Coronary artery (tissue), 2 donors: Measurements from ENCODE around the gene ETNK2.

ENCODE experiments used
- DNase-seq: peaks from one replicate; pipeline ENCODE4 v3.0.0-alpha.2; 2017; ENCODE audit warnings: low spot score
- H3K27ac ChIP-seq, 2 donors: fragments of 200-600 bp; sonication (generic); one replicate each; pipeline ENCODE4 v1.5.1; 2016 to 2019
- H3K4me3 ChIP-seq: fragments of 200-600 bp; sonication (generic); 2 replicates; pipeline ENCODE4 v1.5.1; 2016; ENCODE audit warnings: mild to moderate bottlenecking, moderate library complexity
- TF ChIP-seq, protein P1 (sequence below): fragments of 200-600 bp; sonication (generic); IDR thresholded peaks from one replicate; pipeline ENCODE4 v1.5.1; 2019; ENCODE audit warnings: antibody characterized with exemption

Gene ETNK2

DNA sequence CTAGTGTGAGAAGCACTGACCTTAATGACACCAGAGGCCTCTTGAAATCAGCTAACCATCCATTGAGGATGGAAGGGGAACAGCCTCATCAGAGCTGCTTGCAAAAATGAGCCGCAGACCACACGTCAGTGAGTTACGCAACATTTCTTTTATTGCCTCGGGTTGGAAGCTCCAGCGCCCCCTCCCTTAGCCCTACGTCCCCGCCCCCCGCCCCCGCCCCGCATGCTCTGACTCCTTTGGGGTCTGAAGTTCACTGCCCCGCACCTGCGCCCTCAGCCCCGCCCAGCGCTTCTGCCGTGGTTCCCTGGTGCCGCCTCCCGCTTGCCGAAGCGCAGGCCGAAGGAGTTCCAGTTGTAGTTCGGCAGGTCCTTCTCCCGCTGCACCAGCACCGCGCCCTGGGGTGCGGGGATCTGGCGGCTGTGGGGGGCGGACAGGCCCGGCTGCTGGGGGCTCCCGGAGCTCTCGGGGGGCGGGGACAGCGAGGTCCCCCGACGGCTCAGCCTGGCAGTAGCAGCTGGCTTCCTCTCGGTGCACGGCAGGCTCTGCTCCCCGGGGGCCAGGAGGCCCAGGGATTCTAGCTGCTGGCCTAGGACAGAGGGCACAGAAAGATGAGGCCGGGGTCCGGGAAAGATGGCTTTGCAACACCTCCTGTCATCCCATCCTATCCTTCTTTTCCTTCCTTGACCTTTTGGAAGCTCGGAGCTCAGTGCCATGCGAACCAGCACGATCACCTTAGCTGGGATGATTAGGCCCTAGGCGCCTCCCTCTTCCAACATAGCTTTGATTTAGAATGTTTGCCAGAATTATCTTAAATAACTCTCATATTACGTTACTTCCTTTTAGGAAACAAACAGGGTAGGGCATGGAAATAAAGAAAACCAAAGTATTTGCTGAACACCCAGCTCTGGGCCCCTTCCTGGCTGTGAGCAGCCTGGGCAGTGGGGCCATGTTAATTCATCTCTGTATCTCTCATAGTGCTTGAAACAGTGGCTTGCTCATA lies 38.7 kb upstream of the ETNK2 start:
- Histone ChIP-seq H3K27ac (no peak overlapping the region), H3K4me3 (peak overlapping the region; percentile 57)
- no peak for DNase-seq
- TF ChIP-seq, protein P1, sequence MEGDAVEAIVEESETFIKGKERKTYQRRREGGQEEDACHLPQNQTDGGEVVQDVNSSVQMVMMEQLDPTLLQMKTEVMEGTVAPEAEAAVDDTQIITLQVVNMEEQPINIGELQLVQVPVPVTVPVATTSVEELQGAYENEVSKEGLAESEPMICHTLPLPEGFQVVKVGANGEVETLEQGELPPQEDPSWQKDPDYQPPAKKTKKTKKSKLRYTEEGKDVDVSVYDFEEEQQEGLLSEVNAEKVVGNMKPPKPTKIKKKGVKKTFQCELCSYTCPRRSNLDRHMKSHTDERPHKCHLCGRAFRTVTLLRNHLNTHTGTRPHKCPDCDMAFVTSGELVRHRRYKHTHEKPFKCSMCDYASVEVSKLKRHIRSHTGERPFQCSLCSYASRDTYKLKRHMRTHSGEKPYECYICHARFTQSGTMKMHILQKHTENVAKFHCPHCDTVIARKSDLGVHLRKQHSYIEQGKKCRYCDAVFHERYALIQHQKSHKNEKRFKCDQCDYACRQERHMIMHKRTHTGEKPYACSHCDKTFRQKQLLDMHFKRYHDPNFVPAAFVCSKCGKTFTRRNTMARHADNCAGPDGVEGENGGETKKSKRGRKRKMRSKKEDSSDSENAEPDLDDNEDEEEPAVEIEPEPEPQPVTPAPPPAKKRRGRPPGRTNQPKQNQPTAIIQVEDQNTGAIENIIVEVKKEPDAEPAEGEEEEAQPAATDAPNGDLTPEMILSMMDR: no peak

DNA sequence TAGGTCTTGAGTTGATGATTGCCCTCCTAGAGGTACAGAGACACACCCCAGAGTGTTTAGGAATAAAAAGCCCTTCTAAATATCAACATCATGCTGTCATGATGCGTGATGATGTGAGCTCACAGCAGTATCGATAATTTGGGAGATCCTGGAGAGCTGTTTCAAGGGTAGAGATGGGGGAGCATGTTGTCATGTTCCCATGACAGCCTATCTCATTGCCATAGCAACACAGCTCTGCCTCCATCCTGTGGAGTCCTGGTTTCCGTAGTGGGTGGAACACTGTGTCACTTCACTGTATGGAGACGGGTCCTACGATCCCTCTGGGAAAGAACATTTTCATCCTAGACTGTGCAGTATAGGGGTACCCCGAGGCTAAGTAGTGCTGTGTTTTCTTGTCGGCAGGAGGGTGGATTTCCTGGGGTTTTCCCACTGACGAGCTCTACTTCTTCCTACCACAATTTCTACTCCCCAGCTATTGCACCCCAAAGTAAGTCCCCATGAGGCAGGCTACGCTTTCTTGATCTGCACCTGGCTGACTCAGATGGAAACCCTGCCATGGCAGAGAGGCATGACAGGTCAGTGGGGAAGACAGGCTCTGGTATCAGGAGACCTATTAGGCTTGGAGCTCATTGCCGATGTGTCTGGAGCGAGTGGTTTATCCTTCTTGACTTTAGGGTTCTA lies 37.3 kb upstream of the ETNK2 start:
- DNase-seq: no peak
- TF ChIP-seq, protein P1: no peak
- no peak overlapping the region for H3K4me3 ChIP-seq
- no peak overlapping the region for H3K27ac ChIP-seq

DNA sequence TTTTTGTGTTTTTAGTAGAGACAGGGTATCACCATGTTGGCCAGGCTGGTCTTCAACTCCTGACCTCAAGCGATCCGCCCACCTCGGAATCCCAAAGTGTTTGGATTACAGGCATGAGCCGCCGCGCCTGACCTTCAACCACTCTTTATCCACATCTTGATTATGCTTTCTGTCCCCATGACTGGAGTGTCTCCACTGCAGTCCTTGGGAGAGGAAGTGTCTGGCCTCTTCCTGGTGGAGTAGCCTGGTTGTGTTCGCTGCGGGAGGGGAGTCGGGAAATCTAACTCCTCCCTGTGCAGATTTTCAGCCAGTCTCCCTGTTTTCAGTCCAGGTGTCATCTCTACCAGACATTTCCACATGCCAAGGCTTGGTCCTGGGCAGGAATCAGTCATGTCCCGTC lies 34.8 kb upstream of the ETNK2 start:
- no peak overlapping the region for H3K4me3 ChIP-seq
- no peak overlapping the region for H3K27ac ChIP-seq
- TF ChIP-seq, protein P1: no peak
- DNase-seq: no peak

DNA sequence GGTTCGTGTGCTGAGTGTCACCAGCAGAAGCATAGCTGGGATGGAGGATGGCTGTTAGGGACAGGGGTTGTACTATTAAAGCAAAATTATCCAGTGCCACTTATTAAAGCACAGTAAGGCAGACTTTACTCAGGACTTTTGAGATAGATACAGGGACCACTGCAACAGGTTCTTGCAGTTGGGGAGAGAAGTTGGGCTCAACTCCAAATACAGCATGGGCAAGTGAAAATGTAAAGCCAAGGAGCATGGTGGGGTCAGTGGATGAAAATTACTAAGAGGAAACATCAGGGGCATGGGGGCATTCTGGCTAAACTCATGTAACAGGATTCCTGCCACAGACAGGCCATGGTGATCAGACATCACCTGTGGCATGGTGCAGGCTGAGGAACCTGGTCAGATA lies 29.3 kb upstream of the ETNK2 start:
- H3K27ac ChIP-seq: no peak overlapping the region
- TF ChIP-seq, protein P1: no peak
- DNase-seq: no peak
- no peak overlapping the region for H3K4me3 ChIP-seq

DNA sequence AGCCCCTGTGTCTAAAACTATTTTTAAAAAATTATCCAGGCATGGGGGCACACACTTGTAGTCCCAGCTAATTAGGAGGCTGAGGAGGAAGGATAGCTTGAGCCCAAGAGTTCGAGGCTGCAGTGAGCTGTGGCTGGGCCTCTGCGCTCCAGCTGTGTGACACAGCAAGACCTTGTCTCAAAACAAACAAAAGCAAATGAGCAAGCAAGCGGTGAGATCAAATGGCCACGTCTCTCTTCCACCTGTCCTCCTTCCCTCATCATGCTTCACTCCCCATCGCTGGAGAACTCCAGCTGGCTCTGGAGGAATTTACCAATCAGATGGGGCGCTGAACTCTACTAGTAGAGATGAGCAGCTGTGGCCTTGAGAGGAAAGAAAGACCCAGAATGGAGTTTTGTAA lies 28.3 kb upstream of the ETNK2 start:
- TF ChIP-seq, protein P1: no peak
- DNase-seq: no peak
- no peak overlapping the region for H3K27ac ChIP-seq

DNA sequence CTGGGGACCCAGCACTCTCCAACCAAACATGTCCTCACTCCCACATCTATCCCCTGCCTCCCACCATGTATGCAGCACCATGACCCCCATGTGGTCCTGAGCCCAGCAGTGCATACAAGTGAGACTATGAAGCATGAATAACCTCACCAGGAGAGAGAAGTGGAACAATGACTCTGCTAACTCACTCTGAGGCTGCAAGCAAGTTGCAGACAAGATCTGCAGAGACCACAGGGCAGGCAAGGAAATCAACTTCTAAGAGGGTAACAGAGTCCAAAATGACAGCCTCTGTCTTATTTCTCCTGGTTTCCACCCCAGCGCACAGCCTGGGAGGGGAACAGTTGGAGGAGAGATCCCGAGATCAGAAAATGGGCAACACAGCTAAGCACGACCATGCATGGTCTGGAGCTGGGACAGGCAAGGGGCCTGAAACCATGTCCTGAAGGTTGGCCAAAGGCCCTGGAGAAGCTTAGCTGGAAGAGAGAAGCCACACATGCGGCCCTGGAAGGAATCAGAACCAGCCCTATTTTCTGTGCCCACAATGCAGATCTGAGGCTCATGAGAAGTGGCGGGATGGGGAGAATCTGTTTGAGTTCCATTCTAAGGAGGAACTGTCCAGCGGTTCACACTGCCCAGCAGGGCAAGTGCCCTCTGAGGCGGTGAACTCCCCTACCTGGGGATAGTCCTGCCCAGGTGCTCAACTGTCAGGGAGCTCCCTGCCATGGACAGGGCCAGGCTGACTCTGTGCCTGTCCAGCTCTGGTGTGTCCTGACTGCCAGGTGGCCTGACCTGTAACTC lies 26.8 kb upstream of the ETNK2 start:
- Histone ChIP-seq H3K4me3 (no peak overlapping the region), H3K27ac (no peak overlapping the region)
- TF ChIP-seq, protein P1: no peak
- DNase-seq: no peak

More for the DNA sequence above, 28.3 kb upstream of the ETNK2 start:
- H3K4me3 ChIP-seq: no peak overlapping the region
